HUES6 (cell line): ENCODE measurements around the gene CARHSP1.
"Not testable (repeated sequence)": the region's sequence is repeated elsewhere in the genome, so short reads cannot be mapped to it uniquely, and the experiment has no call there.

ENCODE experiments used
- H3K27ac ChIP-seq: 2 replicates; pipeline ENCODE4 v1.7.0; 2013; ENCODE audit warnings: low read depth, mild to moderate bottlenecking, low read length, inconsistent platforms
- H3K27me3 ChIP-seq: 2 replicates; pipeline ENCODE4 v1.6.1; 2013; ENCODE audit warnings: low read length; ENCODE audit not compliant: control insufficient read depth, insufficient read depth
- H3K36me3 ChIP-seq: 2 replicates; pipeline ENCODE4 v1.6.1; 2013; ENCODE audit warnings: low read length; ENCODE audit not compliant: control insufficient read depth, insufficient read depth
- H3K4me1 ChIP-seq: 2 replicates; pipeline ENCODE4 v1.6.1; 2013; ENCODE audit warnings: low read length; ENCODE audit not compliant: control insufficient read depth, insufficient read depth
- H3K4me3 ChIP-seq: 2 replicates; pipeline ENCODE4 v1.5.1; 2013; ENCODE audit warnings: low read depth, low read length
- H3K9ac ChIP-seq: one replicate; pipeline ENCODE4 v1.6.1; 2013; ENCODE audit warnings: mild to moderate bottlenecking, low read length
- H3K9me3 ChIP-seq: 2 replicates; pipeline ENCODE4 v1.6.1; 2013; ENCODE audit warnings: low read depth, low read length; ENCODE audit not compliant: control insufficient read depth, insufficient read depth

Gene CARHSP1

DNA sequence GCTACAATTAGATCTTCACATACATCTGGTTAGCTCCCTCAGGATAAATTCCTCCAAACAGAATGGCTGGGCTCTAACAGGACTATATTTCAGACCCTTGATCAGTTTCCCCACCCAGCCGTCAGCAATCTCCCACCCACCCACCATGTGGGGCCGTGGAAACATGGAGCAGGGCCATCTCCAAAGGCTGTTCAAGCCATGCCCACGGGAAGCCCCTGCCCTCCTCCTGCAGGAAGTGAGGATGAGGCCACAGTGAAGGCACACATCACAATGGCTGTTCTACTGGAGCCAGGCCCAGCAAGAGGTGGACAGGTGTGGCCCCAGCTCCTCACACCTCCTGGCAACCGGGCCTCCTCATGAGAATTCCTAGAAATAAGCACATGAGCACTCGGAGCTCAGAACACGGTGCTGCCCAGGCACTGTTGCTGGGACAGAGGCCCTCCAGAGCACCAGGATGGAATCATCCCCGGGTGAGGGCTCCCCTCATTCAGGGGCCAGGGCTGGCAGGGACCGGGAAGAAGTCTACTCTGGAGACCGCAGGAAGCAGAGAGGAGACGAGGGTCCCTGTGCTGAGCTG is 13.3 kb upstream of the CARHSP1 start, which contains the start of gene LITAFD:
Gene LITAFD, plus strand, starts transcription at position 311 of the 577 bp plus-strand sequence. CDS start 2,005 bp downstream, outside the sequence.
- Histone ChIP-seq H3K9ac (no peak within 1 kb of the TSS), H3K4me1 (peaks cover 31% of the 10 kb centered on the region)

GRCh38 chr16:8880839-8881510 is 12.2 kb upstream of the CARHSP1 start:
- Histone ChIP-seq H3K9me3 (no peaks in the 10 kb centered on the region), H3K27me3 (no peaks in the 10 kb centered on the region), H3K9ac (no peak overlapping the region), H3K4me1 (peaks cover 23% of the 10 kb centered on the region), H3K36me3 (no peaks in the 10 kb centered on the region), H3K4me3 (no peak overlapping the region), H3K27ac (no peak overlapping the region)

More for the DNA sequence above, 13.3 kb upstream of the CARHSP1 start, which contains the start of gene LITAFD:
- Histone ChIP-seq H3K9me3 (no peaks in the 10 kb centered on the region), H3K4me3 (no peak within 1 kb of the TSS), H3K36me3 (0 out of 2 replicates have a peak, but pooled peaks cover under 1% of the 10 kb centered on the region), H3K27ac (no peak within 1 kb of the TSS), H3K27me3 (no peaks in the 10 kb centered on the region)

GRCh38 chr16:8878523-8878911 is 9.7 kb upstream of the CARHSP1 start:
- H3K9me3 ChIP-seq: no peaks in the 10 kb centered on the region
- H3K27ac ChIP-seq: no peak overlapping the region
- no peak overlapping the region for H3K4me3 ChIP-seq
- H3K36me3 ChIP-seq: no peaks in the 10 kb centered on the region
- no peaks in the 10 kb centered on the region for H3K27me3 ChIP-seq
- H3K4me1 ChIP-seq: peaks cover 11% of the 10 kb centered on the region
- no peak overlapping the region for H3K9ac ChIP-seq

GRCh38 chr16:8877894-8878522 is 9.2 kb upstream of the CARHSP1 start:
- Histone ChIP-seq H3K4me3 (no peak overlapping the region), H3K36me3 (no peaks in the 10 kb centered on the region), H3K27me3 (no peaks in the 10 kb centered on the region), H3K27ac (no peak overlapping the region), H3K4me1 (peaks cover 11% of the 10 kb centered on the region), H3K9ac (no peak overlapping the region), H3K9me3 (no peaks in the 10 kb centered on the region)

DNA sequence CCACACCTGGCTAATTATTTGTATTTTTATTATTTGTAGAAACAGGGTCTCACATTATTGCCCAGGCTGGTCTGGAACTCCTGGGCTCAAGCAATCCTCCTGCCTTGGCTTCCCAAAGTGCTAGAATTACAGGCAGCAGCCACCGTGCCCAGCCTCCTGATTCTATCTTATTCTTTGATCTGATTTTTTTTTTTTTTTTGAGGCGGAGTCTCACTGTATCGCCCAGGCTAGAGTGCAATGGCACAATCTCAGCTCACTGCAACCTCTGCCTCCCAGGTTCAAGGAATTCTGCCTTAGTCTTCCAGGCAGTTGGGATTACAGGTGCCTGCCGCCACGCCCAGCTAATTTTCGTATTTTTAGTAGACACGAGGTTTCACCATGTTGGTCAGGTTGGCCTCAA is 6.5 kb upstream of the CARHSP1 start:
- H3K9me3 ChIP-seq, H3K9ac ChIP-seq, H3K27ac ChIP-seq, H3K36me3 ChIP-seq, H3K27me3 ChIP-seq, H3K4me3 ChIP-seq: not testable (repeated sequence)
- peaks cover 11% of the 10 kb centered on the region for H3K4me1 ChIP-seq

DNA sequence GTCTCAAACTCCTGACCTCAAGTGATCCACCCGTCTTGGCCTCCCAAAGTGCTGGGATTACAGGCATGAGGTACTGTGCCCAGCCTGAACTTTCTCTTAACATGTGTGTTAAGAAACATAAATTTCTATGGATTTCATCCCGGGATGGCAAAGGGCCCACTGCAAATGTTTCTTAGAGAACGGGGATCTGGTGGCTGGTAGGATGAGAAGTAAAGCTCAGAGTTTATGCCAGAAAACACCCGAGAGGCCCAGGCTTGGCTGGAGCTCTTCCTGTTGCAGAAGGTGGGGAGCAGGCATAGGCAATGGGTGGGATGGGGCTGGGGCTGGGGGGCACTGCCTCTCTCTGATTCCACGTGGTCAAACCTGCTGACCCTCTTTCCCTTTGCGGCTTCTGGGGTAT is 5.6 kb upstream of the CARHSP1 start:
- Histone ChIP-seq H3K4me3 (no peak overlapping the region), H3K9ac (no peak overlapping the region), H3K36me3 (no peaks in the 10 kb centered on the region), H3K27ac (no peak overlapping the region), H3K4me1 (peaks cover 13% of the 10 kb centered on the region), H3K27me3 (no peaks in the 10 kb centered on the region), H3K9me3 (no peaks in the 10 kb centered on the region)

DNA sequence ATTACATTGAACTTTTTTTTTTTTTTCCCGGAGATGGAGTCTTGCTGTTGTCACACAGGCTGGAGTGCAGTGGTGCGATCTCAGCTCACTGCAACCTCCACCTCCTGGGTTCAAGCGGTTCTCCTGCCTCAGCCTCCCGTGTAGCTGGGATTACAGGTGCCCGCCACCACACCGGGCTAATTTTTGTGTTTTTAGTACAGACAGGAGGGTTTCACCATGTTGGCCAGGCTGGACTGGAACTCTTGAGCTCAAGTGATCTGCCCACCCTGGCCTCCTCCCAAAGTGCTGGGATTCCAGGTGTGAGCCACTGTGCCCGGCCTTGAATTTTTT is 5.0 kb upstream of the CARHSP1 start:
- not testable (repeated sequence) for H3K4me3 ChIP-seq, H3K27me3 ChIP-seq, H3K27ac ChIP-seq, H3K9ac ChIP-seq, H3K9me3 ChIP-seq, H3K36me3 ChIP-seq
- peaks cover 13% of the 10 kb centered on the region for H3K4me1 ChIP-seq

- no peak overlapping the region for H3K27ac ChIP-seq
- no peak overlapping the region for H3K4me3 ChIP-seq
- H3K27me3 ChIP-seq: no peaks in the 10 kb centered on the region
- no peak overlapping the region for H3K9ac ChIP-seq
- H3K9me3 ChIP-seq: no peaks in the 10 kb centered on the region
- peaks cover 7% of the 10 kb centered on the region for H3K4me1 ChIP-seq
- no peaks in the 10 kb centered on the region for H3K36me3 ChIP-seq
Observed at GRCh38 chr16:8872967-8873865, 4.4 kb upstream of the CARHSP1 start.

DNA sequence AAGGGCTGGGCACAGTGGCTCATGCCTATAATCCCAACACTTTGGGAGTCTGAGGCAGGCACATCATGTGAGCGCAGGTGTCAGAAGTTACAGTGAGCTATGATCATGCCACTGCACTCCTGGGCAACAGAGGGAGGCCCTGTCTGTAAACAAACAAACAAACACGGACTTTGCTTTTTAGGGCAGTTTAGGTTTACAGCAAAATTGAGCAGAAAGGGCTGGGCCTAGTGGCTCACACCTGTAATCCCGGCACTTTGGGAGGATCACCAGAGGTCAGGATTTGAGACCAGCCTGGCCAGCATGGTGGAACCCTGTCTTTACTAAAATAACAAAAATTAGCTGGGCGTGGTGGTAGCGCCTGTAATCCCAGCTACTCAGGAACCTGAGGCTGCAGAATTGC is 3.3 kb upstream of the CARHSP1 start:
- Histone ChIP-seq H3K4me1 (0 out of 2 replicates have a peak, but pooled peaks cover 3% of the 10 kb centered on the region), H3K27ac (no peak overlapping the region), H3K9me3 (no peaks in the 10 kb centered on the region), H3K27me3 (no peaks in the 10 kb centered on the region), H3K9ac (no peak overlapping the region), H3K4me3 (no peak overlapping the region), H3K36me3 (no peaks in the 10 kb centered on the region)

DNA sequence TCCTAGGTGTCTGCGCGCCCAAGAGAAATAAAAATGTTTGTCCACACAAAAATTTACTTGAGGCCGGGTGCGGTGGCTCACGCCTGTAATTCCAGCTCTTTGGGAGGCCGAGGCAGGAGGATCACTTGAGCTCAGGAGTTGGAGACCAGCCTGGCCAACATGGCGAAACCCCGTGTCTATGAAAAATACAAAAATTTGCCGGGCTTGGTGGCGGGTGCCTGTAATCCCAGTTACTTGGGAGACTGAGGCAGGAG is 1.1 kb upstream of the CARHSP1 start:
- H3K4me1 ChIP-seq: peaks cover 16% of the 10 kb centered on the region
- H3K4me3 ChIP-seq, H3K36me3 ChIP-seq, H3K9ac ChIP-seq, H3K9me3 ChIP-seq, H3K27ac ChIP-seq, H3K27me3 ChIP-seq: not testable (repeated sequence)
